Measurements from ENCODE around the gene PNMA6F.

Gene PNMA6F

DNA sequence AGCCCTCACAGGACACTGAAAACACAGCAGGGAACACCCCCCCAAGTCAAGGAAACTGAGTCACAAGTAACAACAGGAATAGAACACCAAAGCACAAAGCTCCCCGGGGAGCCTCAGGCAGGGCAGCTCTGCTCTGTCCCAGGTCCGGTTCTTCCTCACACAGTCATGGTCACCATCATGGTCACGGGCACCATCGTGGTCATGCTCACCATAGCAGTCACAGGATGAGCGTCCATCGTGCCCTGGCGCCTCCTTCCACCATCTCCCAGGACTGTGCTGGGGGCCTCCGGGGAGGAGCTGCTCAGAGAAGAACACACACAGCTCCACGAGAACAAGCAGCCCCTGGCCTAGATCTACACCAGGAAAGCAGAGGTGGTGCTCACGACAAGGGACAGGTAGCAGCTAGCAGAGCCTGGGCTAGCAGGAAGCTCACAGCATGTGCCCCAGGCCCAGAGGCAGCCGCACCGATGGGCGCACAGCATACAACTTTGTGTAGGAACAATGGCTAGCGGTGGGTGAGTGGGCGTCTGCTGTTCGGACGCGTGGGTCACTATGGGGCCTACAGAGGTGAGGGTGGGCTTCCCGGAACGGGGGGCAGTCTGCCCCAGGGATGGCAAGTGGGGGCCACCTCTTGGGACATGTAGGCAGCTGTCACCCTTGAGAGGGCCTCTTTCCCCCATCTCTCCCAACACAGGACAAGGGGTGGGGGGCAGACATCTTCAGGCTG lies 3.4 kb downstream of the PNMA6F start:
- H3K4me1 ChIP-seq (ENCODE audit: control insufficient read depth, insufficient read depth, low read length): no peaks in the 10 kb centered on the region
- no peak overlapping the region for H3K4me3 ChIP-seq (ENCODE audit: low read length)
- DNase-seq (ENCODE audit: low read depth, low spot score): no peak
- no peak overlapping the region for H3K27ac ChIP-seq (ENCODE audit: low read length)
- H3K9me3 ChIP-seq (ENCODE audit: control insufficient read depth, insufficient read depth, low read length): no peaks in the 10 kb centered on the region
- WGBS (ENCODE audit: insufficient coverage, insufficient read length): no CpG with 5 or more reads among the region's 20 CpGs
- peaks cover 2% of the 10 kb centered on the region; the same call in 1 of the 2 replicates for H3K27me3 ChIP-seq (ENCODE audit: control insufficient read depth, insufficient read depth, low read length)
- no peaks in the 10 kb centered on the region for H3K36me3 ChIP-seq (ENCODE audit: control insufficient read depth, insufficient read depth, low read length)

DNA sequence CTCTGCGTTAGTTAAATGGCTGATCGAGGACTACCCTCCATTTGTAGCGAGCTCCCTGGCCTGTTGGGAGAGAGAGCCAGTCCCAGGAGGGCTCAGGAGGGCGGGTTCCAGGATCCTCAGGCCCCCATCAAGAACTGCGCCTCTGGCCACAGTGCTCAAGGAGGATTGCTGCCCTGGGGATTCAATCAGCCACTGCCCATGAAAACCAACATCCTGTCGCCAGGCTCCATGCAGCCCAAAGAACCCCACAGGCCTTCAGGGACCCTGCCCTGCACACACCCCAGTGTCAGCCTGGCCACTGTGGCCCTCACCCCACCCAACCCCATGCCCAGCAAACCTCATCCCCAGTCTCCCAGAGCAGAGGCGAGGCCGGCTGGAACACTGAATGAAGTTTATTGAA lies 4.3 kb downstream of the PNMA6F start:
- Histone ChIP-seq H3K9me3 (ENCODE audit: control insufficient read depth, insufficient read depth, low read length) (no peaks in the 10 kb centered on the region), H3K4me3 (ENCODE audit: low read length) (no peak overlapping the region), H3K4me1 (ENCODE audit: control insufficient read depth, insufficient read depth, low read length) (no peaks in the 10 kb centered on the region), H3K27ac (ENCODE audit: low read length) (no peak overlapping the region), H3K36me3 (ENCODE audit: control insufficient read depth, insufficient read depth, low read length) (no peaks in the 10 kb centered on the region), H3K27me3 (ENCODE audit: control insufficient read depth, insufficient read depth, low read length) (peaks cover 2% of the 10 kb centered on the region; the same call in 1 of the 2 replicates)
- no peak for DNase-seq (ENCODE audit: low read depth, low spot score)
- no CpG with 5 or more reads among the region's 8 CpGs for WGBS (ENCODE audit: insufficient coverage, insufficient read length)

DNA sequence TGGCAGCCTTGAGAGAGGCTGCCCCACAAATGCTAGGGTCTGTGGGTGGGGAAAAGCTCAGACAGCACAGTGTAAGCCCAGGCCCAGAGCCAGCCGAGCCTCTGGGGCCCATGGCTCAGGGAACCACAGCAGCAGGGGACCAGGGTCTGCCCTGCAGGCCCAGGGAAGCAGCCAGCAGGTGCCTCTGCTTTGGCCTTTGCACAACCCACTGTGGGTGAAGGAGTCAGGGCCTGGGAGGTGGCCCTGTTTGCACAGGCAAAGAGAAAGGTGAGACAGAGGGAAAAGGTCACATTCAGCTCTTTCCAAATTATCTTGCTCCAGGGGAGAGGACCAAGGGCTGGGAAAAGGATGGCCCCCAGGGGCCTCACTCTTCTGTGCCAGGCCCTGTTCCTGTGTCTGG lies 8.7 kb downstream of the PNMA6F start:
- no peak for DNase-seq (ENCODE audit: low read depth, low spot score)
- whole genome bisulfite sequencing (ENCODE audit: insufficient coverage, insufficient read length): no CpG with 5 or more reads among the region's 1 CpG
- Histone ChIP-seq H3K36me3 (ENCODE audit: control insufficient read depth, insufficient read depth, low read length) (no peaks in the 10 kb centered on the region), H3K27ac (ENCODE audit: low read length) (no peak overlapping the region), H3K27me3 (ENCODE audit: control insufficient read depth, insufficient read depth, low read length) (no peaks in the 10 kb centered on the region), H3K4me1 (ENCODE audit: control insufficient read depth, insufficient read depth, low read length) (no peaks in the 10 kb centered on the region), H3K9me3 (ENCODE audit: control insufficient read depth, insufficient read depth, low read length) (no peaks in the 10 kb centered on the region), H3K4me3 (ENCODE audit: low read length) (no peak overlapping the region)

DNA sequence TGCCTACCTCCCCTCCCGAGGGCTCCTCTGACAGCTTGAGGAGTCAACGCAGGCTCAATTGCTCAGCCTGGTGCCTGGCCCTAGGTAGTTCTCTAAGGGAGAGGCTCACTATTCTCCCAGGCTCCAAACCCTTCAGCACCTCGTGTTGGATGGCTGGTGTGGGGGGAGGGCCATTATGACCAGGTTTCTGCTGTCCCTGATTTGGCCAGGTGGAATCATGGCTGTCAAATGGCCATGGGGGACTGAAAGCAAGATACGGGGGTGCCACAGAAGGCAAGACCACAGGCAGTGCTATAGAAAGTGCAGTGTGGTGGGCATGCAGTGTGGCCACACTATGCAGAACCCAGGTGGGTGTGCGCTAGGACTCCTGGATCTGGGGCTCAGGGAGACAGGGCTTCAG lies 9.5 kb downstream of the PNMA6F start:
- Histone ChIP-seq H3K4me3 (ENCODE audit: low read length) (no peak overlapping the region), H3K27me3 (ENCODE audit: control insufficient read depth, insufficient read depth, low read length) (no peaks in the 10 kb centered on the region), H3K4me1 (ENCODE audit: control insufficient read depth, insufficient read depth, low read length) (no peaks in the 10 kb centered on the region), H3K36me3 (ENCODE audit: control insufficient read depth, insufficient read depth, low read length) (no peaks in the 10 kb centered on the region), H3K9me3 (ENCODE audit: control insufficient read depth, insufficient read depth, low read length) (no peaks in the 10 kb centered on the region), H3K27ac (ENCODE audit: low read length) (no peak overlapping the region)
- no CpG with 5 or more reads among the region's 5 CpGs for WGBS (ENCODE audit: insufficient coverage, insufficient read length)
- no peak for DNase-seq (ENCODE audit: low read depth, low spot score)

DNA sequence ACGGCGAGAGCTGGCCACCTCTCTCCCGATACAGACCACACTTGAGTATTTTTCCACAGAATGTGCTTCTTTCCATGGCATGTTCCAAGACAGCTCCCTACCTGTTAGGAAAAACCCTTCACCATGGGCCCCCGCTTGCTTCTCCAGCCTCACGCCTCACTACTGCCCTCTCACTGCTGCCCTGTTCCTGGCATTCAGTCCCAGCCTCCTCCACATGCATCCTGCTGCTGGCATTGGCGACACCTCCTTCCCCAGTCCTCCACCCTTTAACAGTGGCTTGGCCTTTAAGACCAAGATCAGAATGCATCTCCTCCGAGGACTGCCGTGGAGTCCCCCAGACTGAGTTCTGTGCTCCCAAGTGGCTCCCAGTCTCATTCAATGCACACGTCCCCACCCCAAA lies 10.7 kb downstream of the PNMA6F start:
- no CpG with 5 or more reads among the region's 9 CpGs for WGBS (ENCODE audit: insufficient coverage, insufficient read length)
- no peaks in the 10 kb centered on the region for H3K9me3 ChIP-seq (ENCODE audit: control insufficient read depth, insufficient read depth, low read length)
- H3K27me3 ChIP-seq (ENCODE audit: control insufficient read depth, insufficient read depth, low read length): no peaks in the 10 kb centered on the region
- no peak overlapping the region for H3K27ac ChIP-seq (ENCODE audit: low read length)
- no peak for DNase-seq (ENCODE audit: low read depth, low spot score)
- no peaks in the 10 kb centered on the region for H3K36me3 ChIP-seq (ENCODE audit: control insufficient read depth, insufficient read depth, low read length)
- no peak overlapping the region for H3K4me3 ChIP-seq (ENCODE audit: low read length)
- no peaks in the 10 kb centered on the region for H3K4me1 ChIP-seq (ENCODE audit: control insufficient read depth, insufficient read depth, low read length)

DNA sequence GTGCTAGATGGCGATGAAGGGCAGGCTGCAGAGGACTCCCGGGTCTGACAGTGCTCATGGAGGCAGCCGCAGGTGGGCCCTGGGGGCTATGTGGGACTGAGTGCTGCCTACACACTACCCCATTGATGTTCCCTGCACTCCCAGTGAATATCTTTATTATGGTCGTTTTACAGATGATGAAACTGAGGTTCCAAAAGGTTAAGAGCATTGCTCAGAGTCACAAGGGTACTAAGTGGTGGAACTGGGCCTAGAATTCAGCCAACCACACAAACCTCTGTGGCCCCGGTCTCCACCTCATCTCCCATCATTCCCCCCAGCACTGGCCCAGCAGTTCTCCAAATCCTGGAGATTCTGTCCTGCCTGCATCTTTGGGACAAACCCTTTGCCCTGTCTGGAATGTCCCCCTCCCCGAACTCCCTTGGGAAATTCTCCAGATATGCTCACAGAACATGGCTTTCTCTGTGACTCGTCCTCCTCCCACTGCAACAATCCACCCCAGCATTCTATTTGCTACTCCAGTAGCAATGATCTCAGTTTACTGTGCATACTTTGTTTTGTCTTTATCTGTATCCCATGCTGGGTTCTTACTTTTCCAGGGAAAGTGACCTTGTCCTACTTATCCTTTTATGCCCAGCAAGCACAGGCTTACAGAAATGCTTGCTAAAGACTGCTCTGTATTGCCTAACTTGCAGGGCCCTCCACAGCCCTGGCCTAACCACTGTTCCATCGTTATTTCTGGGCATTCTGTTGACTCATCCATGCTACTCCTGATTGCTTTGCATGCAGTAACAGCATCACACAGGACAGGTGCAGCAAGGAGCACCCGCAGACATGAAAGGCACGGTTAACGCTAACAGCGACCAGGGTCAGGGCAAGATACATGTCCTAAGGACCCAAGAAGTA lies 14.0 kb downstream of the PNMA6F start:
- no peak overlapping the region for H3K4me3 ChIP-seq (ENCODE audit: low read length)
- H3K4me1 ChIP-seq (ENCODE audit: control insufficient read depth, insufficient read depth, low read length): no peaks in the 10 kb centered on the region
- no peak for DNase-seq (ENCODE audit: low read depth, low spot score)
- H3K27ac ChIP-seq (ENCODE audit: low read length): no peak overlapping the region
- H3K36me3 ChIP-seq (ENCODE audit: control insufficient read depth, insufficient read depth, low read length): no peaks in the 10 kb centered on the region
- no peaks in the 10 kb centered on the region for H3K27me3 ChIP-seq (ENCODE audit: control insufficient read depth, insufficient read depth, low read length)
- H3K9me3 ChIP-seq (ENCODE audit: control insufficient read depth, insufficient read depth, low read length): no peaks in the 10 kb centered on the region
- no CpG with 5 or more reads among the region's 12 CpGs for WGBS (ENCODE audit: insufficient coverage, insufficient read length)

DNA sequence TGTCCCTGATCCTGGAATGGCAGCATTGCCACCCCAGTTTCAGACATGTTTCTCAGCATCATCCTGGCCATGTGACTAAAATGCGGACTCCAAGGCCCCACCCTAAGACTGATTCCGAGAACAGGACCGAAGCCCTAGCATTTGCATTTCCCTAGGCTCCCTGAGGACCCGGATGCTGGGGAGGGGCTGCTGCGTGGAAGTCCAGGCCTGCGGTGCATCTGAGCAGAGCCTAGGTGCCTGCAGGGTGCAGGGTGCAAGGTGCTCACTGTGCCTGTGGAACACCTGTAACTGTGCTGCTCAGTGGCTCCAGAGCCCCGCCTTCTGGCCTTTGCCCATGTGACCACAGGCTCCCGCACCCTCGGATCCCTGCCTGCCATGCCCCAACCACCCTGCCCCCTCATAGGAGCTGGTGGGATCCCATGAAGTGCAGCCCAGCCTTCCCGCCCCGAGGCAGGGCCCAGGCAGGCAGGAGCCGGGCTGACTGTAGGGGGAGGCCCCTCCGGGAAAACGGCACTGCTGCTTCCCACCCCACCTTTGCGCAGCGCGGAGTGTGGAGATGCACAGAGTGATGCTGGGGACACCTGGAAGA lies 14.9 kb downstream of the PNMA6F start:
- no peak overlapping the region for H3K27ac ChIP-seq (ENCODE audit: low read length)

DNA sequence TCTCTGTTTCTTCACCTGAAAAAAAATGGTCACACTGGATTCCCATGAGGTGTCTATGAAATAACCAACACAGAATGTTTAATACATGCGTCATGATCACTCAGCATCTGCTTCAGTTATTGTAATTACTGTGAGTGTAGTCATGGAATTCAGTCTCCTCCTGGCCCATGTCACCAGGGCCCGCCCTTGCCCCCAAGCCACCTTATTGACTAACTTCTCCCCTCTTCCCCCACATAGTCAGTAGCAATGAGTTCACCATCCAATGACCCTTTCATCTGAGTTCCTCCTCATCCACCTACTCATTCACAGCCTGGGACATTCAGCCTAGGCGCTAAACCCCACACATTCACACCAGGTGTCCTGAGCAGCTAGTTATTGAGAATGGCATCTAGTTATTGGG lies 15.6 kb downstream of the PNMA6F start:
- DNase-seq (ENCODE audit: low read depth, low spot score): no peak
- Histone ChIP-seq H3K9me3 (ENCODE audit: control insufficient read depth, insufficient read depth, low read length) (no peaks in the 10 kb centered on the region), H3K36me3 (ENCODE audit: control insufficient read depth, insufficient read depth, low read length) (no peaks in the 10 kb centered on the region), H3K4me3 (ENCODE audit: low read length) (no peak overlapping the region), H3K4me1 (ENCODE audit: control insufficient read depth, insufficient read depth, low read length) (no peaks in the 10 kb centered on the region), H3K27ac (ENCODE audit: low read length) (no peak overlapping the region), H3K27me3 (ENCODE audit: control insufficient read depth, insufficient read depth, low read length) (no peaks in the 10 kb centered on the region)
- no CpG with 5 or more reads among the region's 3 CpGs for WGBS (ENCODE audit: insufficient coverage, insufficient read length)

More for the DNA sequence above, 14.9 kb downstream of the PNMA6F start:
- Histone ChIP-seq H3K4me1 (ENCODE audit: control insufficient read depth, insufficient read depth, low read length) (no peaks in the 10 kb centered on the region), H3K4me3 (ENCODE audit: low read length) (no peak overlapping the region), H3K9me3 (ENCODE audit: control insufficient read depth, insufficient read depth, low read length) (no peaks in the 10 kb centered on the region), H3K36me3 (ENCODE audit: control insufficient read depth, insufficient read depth, low read length) (no peaks in the 10 kb centered on the region), H3K27me3 (ENCODE audit: control insufficient read depth, insufficient read depth, low read length) (no peaks in the 10 kb centered on the region)
- no peak for DNase-seq (ENCODE audit: low read depth, low spot score)
- WGBS (ENCODE audit: insufficient coverage, insufficient read length): no CpG with 5 or more reads among the region's 17 CpGs

DNA sequence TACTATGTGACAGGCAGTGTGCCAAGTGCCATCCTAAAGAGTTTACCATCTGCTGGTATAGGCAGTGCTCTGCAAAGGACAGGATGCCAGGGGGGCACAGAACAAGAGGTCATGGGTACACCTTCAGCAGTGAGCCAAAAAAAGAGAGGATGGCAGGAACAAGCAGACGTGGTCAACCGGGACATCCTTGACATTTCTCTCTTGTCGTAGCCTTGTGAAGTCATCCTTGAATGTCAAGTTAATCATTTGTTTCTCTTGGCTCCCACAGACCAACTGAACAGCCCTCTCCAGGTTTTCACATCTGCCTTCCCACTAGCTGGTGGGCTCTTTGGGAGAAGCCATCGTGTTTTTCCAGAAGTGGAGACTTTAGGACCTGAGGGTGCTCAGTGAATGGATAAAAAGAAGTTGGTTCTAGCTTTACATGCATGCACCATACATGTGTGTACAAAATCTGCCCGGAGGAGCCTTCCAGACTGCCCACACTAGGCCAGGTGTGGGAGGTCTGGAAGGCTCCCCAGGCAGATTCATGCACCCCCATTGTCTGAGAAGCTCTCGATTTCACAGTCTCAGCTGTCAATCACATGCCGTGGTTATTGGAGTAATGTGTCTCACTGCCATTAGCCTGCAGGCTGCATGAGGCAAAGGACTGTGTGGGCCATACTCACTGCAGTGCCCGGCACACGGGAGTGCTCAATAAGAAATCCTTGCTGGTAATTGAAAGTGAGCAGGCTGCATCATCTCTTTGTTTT lies 16.4 kb downstream of the PNMA6F start:
- WGBS (ENCODE audit: insufficient coverage, insufficient read length): no CpG with 5 or more reads among the region's 9 CpGs

More for the DNA sequence above, 16.4 kb downstream of the PNMA6F start:
- no peaks in the 10 kb centered on the region for H3K27me3 ChIP-seq (ENCODE audit: control insufficient read depth, insufficient read depth, low read length)
- no peak for DNase-seq (ENCODE audit: low read depth, low spot score)
- H3K9me3 ChIP-seq (ENCODE audit: control insufficient read depth, insufficient read depth, low read length): no peaks in the 10 kb centered on the region
- no peaks in the 10 kb centered on the region for H3K36me3 ChIP-seq (ENCODE audit: control insufficient read depth, insufficient read depth, low read length)
- no peaks in the 10 kb centered on the region for H3K4me1 ChIP-seq (ENCODE audit: control insufficient read depth, insufficient read depth, low read length)
- no peak overlapping the region for H3K27ac ChIP-seq (ENCODE audit: low read length)
- H3K4me3 ChIP-seq (ENCODE audit: low read length): no peak overlapping the region

All from iPS DF 6.9 (cell line).